Activated CD8-positive, alpha-beta T cell treated with anti-CD3 and anti-CD28 coated beads for 36 hours (primary cell): ENCODE results near the gene EFCAB11. TPM values are rescaled to one million over a fixed set of nuclear protein-coding genes. Genes with fewer than 3 reads are reported as not detected.

ENCODE experiments used
- ATAC-seq: fragments of 200-7000 bp; cut with Tn5 transposase; one replicate; pipeline ENCODE4 v1.10.0; 2021; ENCODE audit warnings: mild to moderate bottlenecking, moderate library complexity
- CTCF ChIA-PET: fragments of 350-600 bp; sonication (Branson Sonifier 250); formaldehyde crosslinking; loops from one replicate; lab custom pipeline; 2021; ENCODE audit warnings: antibody characterized with exemption; lab: Charles Lee
- POLR2A ChIA-PET: fragments of 350-600 bp; sonication (Branson Sonifier 250); formaldehyde crosslinking; loops from one replicate; lab custom pipeline; 2021; ENCODE audit warnings: antibody characterized with exemption; lab: Charles Lee
- DNase-seq: peaks from one replicate; pipeline ENCODE4 v3.0.0-alpha.2; 2020
- H3K27ac Mint-ChIP-seq: one replicate; pipeline ENCODE4 v1.8.0; 2021; ENCODE audit warnings: mild to moderate bottlenecking, mixed read lengths
- H3K27me3 Mint-ChIP-seq: one replicate; pipeline ENCODE4 v1.8.0; 2021; ENCODE audit warnings: mixed read lengths
- H3K36me3 Mint-ChIP-seq: one replicate; pipeline ENCODE4 v1.8.0; 2021; ENCODE audit warnings: low read depth, mixed read lengths
- H3K4me1 Mint-ChIP-seq: one replicate; pipeline ENCODE4 v1.8.0; 2021; ENCODE audit warnings: low read depth, mixed read lengths
- H3K4me3 Mint-ChIP-seq: one replicate; pipeline ENCODE4 v1.8.0; 2021; ENCODE audit warnings: mild to moderate bottlenecking, moderate library complexity, mixed read lengths
- H3K9me3 Mint-ChIP-seq: one replicate; pipeline ENCODE4 v1.8.0; 2021; ENCODE audit warnings: mixed read lengths
- CTCF ChIP-seq: fragments of 200-600 bp; IDR thresholded peaks from one replicate; pipeline ENCODE4 v1.8.0; 2022; ENCODE audit warnings: antibody characterized with exemption, mild to moderate bottlenecking
- intact Hi-C: fragments of 100-400 bp; cut with micrococcal nuclease; formaldehyde crosslinking; loops from one replicate; pipeline ENCODE4 v1.10.0; 2022
- total RNA-seq, 2 experiments: library from RNA; stranded (reverse); gene quantifications; one replicate each; pipeline ENCODE4 v1.2.3, GENCODE V29; 2021

Gene EFCAB11
- total RNA-seq, 2 experiments from 2014 or later = 6.6 to 8.4 TPM

- H3K4me1 Mint-ChIP-seq = peaks cover 47% of the 10 kb centered on the region
- peak; percentile 64 for ATAC-seq
- peak; percentile 97 for DNase-seq
- intact Hi-C loops = loop anchor here (5.0 kb wide), 1 partner anchor 339 kb away; no protein-coding TSS in a partner anchor
- H3K27ac Mint-ChIP-seq = peak within 1 kb of the TSS; percentile 94
- ChIA-PET CTCF (interaction anchor here (1.1 to 4.7 kb wide), 5 partner anchors 9 to 444 kb away, joined by 3 to 28 read pairs (median 4); no protein-coding TSS in a partner anchor), POLR2A (interaction anchor here (1.0 to 2.7 kb wide), 8 partner anchors 10 to 428 kb away, joined by 3 to 14 read pairs (median 4); no protein-coding TSS in a partner anchor)
- H3K4me3 Mint-ChIP-seq = peak within 1 kb of the TSS; percentile 92
- peaks cover 8% of the 10 kb centered on the region for H3K9me3 Mint-ChIP-seq
- H3K36me3 Mint-ChIP-seq = peaks cover 39% of the 10 kb centered on the region
- no peaks in the 10 kb centered on the region for H3K27me3 Mint-ChIP-seq
- TF ChIP-seq CTCF = no peak
Measured at GRCh38 chr14:89955745-89956660, 1.5 kb upstream of the EFCAB11 start, which contains the start of gene TDP1. Gene TDP1 (plus strand): TSS chr14:89955927. CDS start chr14:89963115, 7,188 bp downstream.

GRCh38 chr14:89955022-89955744 is 653 bp upstream of the EFCAB11 start:
- intact Hi-C loops = loop anchor here (5.0 kb wide), 1 partner anchor 338 kb away; no protein-coding TSS in a partner anchor
- no peaks in the 10 kb centered on the region for H3K27me3 Mint-ChIP-seq
- no peak for TF ChIP-seq CTCF
- H3K27ac Mint-ChIP-seq = peak overlapping the region; percentile 92
- DNase-seq (no peak), ATAC-seq (peak; percentile 8)
- POLR2A ChIA-PET = interaction anchor here (0.8 to 2.7 kb wide), 5 partner anchors 8 to 429 kb away, joined by 3 to 14 read pairs (median 4); no protein-coding TSS in a partner anchor
- H3K36me3 Mint-ChIP-seq = peaks cover 33% of the 10 kb centered on the region
- H3K4me1 Mint-ChIP-seq = peaks cover 39% of the 10 kb centered on the region
- peaks cover 4% of the 10 kb centered on the region for H3K9me3 Mint-ChIP-seq
- CTCF ChIA-PET = interaction anchor here (1.1 to 4.7 kb wide), 5 partner anchors 8 to 928 kb away, joined by 3 to 28 read pairs (median 4); no protein-coding TSS in a partner anchor
- peak overlapping the region; percentile 92 for H3K4me3 Mint-ChIP-seq

- Mint-ChIP-seq H3K4me1 (peaks cover 24% of the 10 kb centered on the region), H3K9me3 (peaks cover 4% of the 10 kb centered on the region), H3K27me3 (no peaks in the 10 kb centered on the region), H3K4me3 (peak overlapping the region; percentile 92), H3K27ac (no peak overlapping the region), H3K36me3 (peaks cover 27% of the 10 kb centered on the region)
- ChIA-PET CTCF (interaction anchor here (1.1 to 4.7 kb wide), 4 partner anchors 15 to 926 kb away, joined by 3 to 28 read pairs (median 12); no protein-coding TSS in a partner anchor), POLR2A (no interaction called here)
- ATAC-seq = no peak
- no peak for DNase-seq
- intact Hi-C loops = no loop called here
- TF ChIP-seq CTCF = no peak
Measured at GRCh38 chr14:89953602-89954001, 928 bp downstream of the EFCAB11 start.

GRCh38 chr14:89952576-89952975 is 2.0 kb downstream of the EFCAB11 start:
- CTCF ChIA-PET = interaction anchor here (1.4 to 4.7 kb wide), 2 partner anchors 13 to 20 kb away, joined by 7 to 21 read pairs; no protein-coding TSS in a partner anchor
- no peak overlapping the region for H3K4me3 Mint-ChIP-seq
- H3K27ac Mint-ChIP-seq = no peak overlapping the region
- no peak for TF ChIP-seq CTCF
- H3K4me1 Mint-ChIP-seq = peaks cover 15% of the 10 kb centered on the region
- peaks cover 20% of the 10 kb centered on the region for H3K36me3 Mint-ChIP-seq
- ATAC-seq (no peak), DNase-seq (no peak)
- H3K27me3 Mint-ChIP-seq = no peaks in the 10 kb centered on the region
- H3K9me3 Mint-ChIP-seq = no peaks in the 10 kb centered on the region
- POLR2A ChIA-PET = no interaction called here
- intact Hi-C loops = no loop called here
